ENCODE measurements around the gene IKZF2.
A peak's percentile ranks its signal among the peaks of the same experiment; 100 is the strongest.

The IKZF2 gene

DNA sequence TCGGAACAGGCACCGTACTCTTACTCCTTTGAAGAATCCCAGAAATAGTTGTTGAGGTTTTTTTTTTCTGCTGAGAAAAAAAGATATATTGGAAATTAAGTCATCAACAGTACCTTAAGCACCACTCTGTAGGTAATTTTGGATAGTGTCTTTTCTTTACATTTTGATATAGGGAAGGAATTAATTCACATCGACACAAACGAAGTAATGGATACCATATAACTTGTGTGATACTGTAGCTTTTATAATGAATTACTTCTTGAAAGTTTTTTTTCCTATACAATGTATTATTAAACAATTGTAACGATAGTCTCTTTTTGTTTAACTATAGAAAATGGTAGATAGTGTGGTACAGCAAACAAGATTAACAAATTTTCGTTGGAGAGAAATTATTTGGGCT, 1.5 kb upstream of the IKZF2 start:
- no peak for DNase-seq (ENCODE audit: low spot score)

DNA sequence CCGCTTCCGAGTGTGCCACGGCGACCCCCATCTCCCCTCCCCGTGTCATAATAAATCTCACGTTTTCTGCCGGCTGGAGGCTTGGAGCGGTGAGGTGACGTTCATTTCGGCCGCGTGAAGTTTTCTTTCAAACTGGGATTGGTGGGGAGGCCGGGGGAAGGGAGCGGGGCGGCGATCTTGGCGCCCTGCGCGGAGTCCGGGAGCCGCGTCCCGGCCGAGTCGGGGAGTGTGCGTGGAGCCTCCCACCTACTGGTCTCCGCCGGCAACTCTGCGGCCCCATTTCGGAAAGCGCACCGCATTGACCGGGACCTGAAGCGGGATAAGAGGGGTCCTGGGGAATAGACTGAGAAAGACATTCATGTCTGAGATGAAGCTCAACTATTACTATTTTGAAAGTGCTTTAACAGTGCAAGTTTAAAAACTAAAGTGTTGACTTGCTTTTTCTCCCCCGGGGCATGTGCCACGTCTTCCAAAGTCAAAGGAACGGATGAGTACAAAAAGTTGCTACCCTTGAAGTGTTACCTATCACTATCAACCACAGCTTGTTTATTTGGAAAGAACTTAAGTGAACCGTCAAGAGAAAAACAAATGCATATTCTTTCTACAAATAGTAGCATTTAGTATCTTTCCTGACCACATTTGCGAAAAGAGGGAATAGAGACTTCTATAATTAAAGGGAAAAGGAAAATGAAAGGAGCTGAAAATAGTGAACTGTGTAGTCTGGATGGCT, 818 bp upstream of the IKZF2 start:
- peak; percentile 68 for DNase-seq (ENCODE audit: low spot score)

DNA sequence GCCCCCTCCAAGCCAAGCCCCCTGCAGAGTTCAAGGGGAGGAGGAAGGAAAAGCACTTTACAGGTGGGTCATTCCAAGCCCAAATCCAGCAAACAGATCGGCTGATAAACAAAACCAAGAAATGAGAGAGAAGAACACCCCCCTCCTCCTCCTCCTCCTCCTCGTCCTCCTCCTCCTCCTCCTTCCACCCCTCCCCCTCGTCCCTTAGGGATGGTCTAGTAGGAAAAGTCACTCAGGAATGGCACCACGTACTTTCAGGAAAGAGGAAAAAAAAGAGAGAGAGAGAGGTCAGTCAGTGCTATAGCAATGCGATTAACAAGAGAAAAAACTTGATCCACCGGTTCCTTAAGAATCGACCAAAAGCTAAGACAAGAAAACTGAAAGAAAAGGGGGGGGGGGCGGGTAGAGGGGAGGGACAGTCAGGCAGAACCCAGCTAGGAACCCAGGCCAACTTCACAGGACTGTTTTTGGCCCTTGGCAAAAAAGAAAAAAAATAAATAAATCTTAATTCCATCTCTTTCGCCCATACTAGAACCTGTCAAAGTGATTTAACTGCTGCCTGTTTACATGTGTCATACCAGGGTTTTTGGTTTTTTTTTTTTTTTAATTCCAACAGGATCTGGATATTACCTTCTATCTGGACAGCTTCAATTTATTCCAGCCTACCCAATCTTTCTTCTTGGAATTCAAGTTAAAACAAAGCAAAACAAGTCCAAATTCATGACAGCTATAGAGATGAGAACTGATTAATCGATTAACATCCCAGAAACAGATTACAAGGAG, 906 bp downstream of the IKZF2 start:
- DNase-seq (ENCODE audit: low spot score) = no peak

DNA sequence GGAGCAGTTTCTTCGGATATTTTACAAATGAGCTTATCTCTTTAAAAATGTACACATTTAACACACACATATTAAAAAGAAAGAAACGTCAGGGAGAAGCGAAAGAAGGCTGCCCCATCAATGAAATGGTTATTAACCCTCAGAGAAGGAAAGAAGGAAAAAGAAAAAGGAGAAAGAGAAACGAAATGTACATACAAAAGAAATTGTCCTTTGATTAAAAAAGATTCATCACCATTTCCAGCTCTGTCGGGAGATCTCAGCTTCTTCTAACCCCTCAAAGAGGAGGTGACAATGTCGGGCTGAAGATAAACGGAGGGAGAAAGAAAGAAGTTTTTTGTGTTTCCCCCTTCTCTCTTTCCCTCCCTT, 1.5 kb downstream of the IKZF2 start:
- DNase-seq (ENCODE audit: low spot score) = no peak

DNA sequence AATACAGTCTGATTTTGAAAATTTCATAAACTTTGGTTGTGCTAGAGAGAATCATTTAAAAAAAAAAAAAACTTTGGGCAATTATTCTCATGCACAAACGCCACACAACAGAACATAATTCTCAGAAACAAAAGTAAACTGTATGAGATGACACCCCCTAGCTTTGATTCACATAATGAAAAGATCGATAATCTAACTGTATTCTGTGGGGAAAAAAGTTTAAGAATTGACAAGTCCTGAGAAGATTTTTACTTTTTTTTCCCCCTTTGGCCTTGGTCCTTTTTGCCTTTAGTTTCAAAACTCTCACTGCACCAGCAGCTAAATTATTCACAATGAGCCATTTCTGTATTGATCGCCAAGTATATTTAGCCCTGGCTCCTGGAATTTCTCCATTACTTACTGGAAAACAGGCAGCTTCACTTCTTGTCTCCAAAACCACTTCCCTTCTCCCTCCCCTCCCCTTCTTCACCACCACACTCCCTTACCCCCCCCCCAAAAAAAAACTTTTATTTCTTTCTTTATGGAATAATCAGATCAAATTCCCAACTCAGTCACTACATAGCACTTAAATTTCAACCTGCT, 2.0 kb downstream of the IKZF2 start:
- DNase-seq (ENCODE audit: low spot score) = no peak

DNA sequence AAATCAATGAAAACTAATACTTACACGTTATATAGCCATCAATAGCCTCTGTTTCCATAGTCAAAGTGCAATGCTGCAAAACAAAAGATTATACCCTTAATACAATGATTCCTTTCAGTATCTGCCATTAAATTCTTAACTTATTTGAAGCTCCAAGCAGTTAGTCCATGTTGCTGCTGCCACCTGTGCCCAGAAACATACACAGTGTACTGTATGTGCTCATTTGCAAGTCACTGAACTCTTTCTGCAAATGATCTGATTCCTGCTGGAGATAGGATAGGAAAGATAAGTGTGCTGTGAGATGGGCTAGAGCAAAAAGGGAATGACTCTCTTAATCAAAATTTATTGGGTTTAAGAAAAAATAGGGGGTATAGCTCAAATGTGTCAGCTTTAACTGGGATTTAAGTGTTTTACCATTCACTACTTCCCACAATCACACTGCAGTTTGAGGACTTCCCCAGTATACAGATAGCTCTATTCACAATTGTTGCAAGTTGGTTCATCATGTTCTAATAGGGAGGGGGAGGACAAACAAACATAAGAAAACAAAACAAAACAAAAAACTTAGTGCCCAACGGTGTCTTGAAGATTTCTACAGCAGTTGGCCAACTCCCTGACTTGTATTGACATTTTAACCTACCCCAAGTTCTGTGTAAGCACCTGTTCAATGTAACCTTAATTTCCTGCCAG, 2.7 kb downstream of the IKZF2 start:
- DNase-seq (ENCODE audit: low spot score) = no peak

DNA sequence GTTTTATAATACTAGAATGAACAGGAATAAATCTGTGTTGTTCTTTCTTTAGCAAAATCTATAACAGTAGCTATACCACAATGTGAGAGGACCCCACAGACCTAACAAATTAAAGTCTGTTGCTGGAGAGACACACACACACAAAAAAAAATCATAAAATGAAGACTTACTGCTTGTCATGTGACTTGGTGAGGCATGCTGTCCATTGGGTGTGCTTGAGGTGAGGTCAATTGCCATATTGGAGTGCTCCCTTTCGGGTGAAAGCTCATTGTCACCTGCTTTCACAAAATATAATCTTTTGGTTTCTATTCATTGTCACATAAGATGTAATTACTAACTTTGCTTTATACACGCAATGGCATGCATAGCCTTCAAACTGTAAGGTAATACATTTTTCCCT, 3.9 kb downstream of the IKZF2 start:
- DNase-seq (ENCODE audit: low spot score) = no peak

DNA sequence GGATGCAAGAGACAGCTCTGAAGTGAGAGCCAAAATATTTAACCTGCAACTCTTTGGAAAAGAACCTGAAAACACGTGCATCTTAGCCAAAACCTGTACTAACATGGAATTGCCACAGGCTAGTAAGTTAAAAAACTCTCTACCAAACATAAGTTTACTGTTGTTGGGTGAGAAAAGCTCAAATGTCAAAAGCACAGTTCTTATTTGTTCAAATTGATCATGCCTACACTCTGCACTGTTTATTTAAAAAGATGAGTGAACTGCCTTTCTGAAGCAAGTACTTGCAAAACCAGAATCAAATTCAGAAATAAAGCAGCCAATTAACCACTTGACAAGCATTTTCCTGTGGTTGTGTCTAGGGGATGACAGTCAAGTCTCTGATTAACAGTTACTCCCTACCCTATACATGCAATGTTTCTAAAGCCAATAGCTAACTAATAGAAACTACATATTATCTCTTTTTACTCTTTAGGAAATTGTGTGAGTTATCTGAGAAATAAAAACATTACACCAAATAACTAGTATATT, 5.6 kb downstream of the IKZF2 start:
- DNase-seq (ENCODE audit: low spot score) = no peak

DNA sequence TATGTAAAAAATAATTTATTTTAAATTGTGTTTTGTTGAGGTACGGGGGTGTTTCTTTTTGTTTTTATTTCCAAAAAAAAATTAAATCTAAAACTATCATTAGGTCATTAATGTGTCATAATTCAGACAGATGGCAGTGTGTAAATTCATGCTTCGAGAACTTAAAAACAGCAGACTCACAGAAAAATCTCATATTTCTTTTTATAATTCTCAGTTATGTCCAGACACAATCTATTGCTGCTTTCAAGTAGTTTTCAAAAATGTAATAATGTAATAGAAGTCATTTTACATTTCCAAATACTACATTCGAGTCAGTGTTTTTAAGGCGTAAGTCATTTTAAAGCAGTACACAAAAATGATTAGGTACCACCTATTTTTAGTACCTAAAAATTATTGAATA, 14.3 kb downstream of the IKZF2 start:
- no peak for DNase-seq (ENCODE audit: low spot score)

DNA sequence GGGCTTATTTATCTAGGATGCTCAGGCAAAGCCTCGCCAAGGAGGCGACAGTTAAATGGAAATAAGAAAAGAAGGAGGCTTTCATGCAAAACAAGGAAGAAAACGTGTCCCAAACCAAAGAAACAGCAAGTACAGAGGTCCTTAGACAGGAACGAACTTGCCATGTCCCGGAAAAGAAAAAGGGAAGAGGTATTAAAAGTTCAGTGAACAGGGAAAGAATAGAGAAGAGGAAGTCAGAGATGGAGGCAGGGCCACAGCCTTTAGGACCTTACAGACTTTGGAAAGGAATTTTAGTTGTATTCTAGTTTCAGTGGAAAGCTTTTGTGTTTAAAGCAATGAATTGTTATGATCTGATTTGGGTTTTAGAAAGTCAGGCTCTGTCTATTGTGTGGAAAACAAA, 22.1 kb downstream of the IKZF2 start:
- no peak for DNase-seq (ENCODE audit: low spot score)

DNA sequence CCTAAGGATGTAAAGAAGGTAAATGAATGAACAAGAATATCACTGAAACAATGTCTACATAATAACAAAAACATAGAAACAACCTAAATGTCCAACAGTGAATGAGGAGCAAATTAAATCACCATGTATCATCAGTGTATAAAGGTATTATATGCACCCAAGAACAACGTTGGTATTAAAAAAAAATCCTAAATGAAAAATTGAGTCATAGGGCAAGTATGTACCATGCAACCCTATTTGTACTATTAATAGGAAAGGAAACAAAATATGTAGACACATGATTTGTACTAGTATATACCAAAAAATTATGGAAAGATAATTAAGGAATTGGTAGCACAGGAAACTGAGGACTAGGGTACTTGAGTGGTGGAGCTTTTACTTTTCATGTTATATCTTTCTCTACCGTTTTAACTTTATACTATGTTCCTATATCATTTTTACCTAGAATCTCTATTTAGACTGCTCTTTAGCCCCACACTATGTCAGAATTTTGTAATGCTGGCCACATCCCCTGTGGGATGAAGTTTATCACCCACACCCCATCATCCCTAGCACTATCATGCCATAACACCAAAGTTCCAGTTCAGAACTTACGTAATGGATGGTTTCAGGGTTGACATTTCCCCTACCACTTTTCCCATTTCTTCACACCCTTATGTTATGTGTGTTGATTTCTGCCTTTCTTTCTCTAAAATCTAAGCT, 25.6 kb downstream of the IKZF2 start:
- DNase-seq (ENCODE audit: low spot score) = no peak

DNA sequence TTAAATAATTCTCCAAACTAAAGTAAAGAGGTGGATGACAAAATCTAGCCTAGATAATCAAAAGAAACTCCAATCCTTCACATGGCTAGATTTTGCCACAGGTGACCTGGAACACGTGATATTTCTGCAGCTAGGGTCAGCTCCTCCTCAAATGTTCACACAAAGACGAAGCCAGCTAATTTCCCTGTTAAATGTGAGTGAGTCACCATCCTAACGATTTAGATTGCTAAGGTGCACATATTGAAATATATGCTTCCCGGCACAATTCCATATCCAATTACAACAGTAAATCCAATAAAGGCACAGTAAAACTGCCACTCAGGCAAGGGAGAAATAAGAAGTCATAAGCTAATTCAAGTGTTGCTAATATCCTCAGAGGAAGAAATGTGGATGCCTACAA, 28.7 kb downstream of the IKZF2 start:
- no peak for DNase-seq (ENCODE audit: low spot score)

DNA sequence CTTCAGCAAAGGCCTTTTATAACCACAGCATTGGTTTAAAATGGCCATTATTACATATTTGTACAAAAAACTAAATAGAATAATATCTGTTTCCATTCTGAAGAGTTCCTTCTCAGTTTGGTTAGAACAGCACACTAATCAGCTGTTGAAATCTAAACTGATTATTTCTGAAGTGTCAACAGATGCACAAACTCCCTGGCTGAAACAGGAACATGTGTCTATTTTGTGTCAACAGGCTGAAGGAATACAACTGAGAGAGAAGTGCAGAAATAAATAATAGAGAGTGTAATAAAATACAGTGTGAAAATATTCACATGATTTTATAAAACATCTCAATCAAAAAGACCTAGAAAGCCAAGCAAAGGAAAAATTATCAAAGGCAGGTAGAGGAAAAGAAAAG, 29.7 kb downstream of the IKZF2 start:
- DNase-seq (ENCODE audit: low spot score) = no peak

DNA sequence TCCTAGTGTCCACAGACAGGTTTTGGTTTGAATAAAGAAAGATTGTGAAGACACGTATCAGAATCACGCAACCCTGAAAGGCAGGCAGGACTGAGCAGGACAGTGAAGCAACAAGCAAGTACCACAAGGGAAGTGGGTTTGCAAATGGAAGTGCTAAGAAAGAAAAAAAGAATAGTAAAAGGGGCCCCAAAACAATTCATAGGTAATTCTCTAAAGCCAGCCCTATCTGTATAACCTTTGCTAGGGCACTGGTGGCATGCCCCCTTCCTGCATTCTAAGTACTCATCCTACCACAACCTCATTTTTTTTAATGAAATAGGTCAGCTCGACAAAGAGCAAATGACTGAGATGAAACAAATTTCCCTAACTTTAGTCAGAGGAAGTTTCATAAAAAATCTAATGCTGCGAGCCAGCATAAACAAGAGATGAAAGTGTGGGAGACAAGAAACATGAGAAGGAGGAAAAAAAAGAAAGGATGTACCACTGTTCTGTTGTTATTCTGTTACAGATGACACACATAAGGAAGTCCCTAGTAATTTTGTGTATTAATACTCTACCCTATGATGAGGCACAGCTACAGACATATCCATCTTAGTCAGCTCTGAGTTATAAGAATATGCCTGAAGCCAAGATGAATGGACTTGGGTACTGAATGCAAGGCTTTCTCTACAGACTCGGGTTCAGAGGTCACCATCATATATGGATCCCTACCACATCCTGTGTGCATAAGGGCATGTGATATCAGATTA, 32.2 kb downstream of the IKZF2 start:
- DNase-seq (ENCODE audit: low spot score) = no peak

DNA sequence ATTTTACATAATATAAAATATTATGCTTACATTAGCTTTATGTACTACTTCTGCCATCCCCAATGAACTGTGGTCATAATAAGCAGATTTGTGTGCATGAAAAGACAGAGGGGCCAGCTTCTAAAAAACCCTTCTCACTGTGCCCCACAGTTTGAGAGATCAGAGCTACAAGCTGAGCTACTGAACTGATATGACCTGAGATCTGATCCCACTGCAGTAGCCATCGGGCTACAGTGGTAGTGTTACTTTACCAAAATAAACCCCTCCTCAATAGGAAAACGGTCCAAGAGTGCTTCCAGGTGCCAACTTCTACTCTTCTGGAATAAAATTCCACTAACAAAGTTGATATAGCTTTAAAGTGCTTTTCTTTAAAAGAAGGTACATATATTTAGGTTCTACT, 43.1 kb downstream of the IKZF2 start:
- DNase-seq (ENCODE audit: low spot score) = no peak

DNA sequence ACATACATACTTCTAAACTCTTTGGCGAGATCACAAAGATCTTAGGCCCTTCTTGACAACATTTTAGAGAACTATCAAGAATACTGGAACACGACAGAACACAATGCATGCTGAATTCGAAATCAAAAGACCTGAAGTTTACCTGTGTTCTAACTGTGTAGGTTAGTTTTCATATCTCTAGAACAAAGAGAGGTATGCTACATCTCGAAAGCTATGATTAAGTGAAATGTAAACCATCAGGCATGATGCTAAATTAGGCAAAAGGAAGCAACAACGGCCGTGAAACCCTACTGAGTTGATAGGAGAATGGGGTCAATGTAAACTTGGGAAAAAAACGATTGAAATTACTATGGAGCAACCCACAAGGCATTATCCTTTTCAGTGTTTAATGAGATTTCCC, 43.7 kb downstream of the IKZF2 start:
- DNase-seq (ENCODE audit: low spot score) = no peak

DNA sequence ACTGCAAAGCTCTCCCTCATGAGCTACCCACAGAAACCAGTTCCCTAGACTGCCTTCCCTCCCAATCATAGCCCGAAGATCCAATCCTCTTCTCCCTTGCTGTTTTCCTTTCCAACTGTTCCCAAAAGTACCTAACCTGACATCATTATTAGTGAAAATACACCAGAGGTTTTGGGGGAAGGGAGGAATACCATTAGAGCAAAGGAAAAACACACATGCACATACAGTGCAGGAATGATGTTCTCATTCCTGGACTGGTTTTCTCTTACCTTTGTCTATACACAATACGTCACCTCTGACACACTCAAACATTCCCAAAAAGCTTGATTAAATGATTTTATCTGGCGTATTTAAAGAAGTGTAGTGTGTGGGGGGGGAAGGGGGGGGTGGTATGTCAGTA, 46.2 kb downstream of the IKZF2 start:
- DNase-seq (ENCODE audit: low spot score) = no peak

DNA sequence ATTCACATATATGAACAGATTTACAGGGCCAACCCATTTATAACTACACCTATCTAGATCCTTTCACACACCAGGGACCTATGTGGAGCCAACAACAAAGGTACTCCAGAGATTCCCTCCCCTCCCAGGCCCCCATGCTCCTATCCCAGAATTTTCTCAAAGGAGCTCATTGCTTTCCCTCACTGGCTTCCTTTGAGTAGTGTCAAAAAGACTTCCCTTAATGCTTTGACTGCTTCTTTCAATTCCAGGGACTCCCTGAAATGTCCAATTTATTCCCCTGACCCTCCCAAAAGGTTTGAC, 46.6 kb downstream of the IKZF2 start:
- DNase-seq (ENCODE audit: low spot score) = no peak

DNA sequence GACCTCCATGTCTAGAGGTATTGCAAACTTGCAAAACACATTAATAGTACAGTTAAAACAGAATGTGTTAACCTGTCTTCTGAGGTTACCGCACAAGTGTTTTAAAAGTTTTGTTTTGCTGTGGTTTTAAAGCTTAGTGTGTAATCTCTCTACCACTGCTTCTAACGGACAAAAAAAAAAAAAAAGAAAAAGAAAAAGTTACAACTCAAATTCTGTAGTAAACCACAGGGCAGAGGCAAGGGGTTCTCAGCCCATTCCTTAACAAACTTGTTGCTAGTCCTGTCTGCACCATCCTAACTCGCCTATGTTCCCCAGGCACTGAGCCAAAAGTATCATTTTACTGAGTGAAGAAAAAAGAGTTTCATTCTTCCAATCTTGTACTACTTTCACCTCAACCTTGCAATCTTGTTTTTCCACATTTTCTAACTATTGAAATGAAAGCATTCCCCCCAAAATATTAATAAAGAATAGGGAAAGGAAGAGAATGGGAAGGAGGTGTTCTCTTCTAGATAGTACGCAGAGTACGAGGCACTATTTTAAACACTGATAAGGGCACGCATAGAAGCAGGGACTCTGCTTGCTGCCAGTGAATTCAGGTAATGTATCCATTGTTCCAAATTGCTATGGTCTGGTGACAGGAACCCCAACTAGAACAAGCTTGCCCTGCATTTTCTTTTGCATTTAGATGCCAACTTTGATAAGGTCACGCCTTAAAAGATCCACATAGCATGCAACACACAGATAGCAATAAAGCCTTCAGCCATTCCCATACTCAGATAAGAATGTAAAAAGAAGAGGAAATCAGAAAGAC, 47.1 kb downstream of the IKZF2 start:
- DNase-seq (ENCODE audit: low spot score) = no peak

DNA sequence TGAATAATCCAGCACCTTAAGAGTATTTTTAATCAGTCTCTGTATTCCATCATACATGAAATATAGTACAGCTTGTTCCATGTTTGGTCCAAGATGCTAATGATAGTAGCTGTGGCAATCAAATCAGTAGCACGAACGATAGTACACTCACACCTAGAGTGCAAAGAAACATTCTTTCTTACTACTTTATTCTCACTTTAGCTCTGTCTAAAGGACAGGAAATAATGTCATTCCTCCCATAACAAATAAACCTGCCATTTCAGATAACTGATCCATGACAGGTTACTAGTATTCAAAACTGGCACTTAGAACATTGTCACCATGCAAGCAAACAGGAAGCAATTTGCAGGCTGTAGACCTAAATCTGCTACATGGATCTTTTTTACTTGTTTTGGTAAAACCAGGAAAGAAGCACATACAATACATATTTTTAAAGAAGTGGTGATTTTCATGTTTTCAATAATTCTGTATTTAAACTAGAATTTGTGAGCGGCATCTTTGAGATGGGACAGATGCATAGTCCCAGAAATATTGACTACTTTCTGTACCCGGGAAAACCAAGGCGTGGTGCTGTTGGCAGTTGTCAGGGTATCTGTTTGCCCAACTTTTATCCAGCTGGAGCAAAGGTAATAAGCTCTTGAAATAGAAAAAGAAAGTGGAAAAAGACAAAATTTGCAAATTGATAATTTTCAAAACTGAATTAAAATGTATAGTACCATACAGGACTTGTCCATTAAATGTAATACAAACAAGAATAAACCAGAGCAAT, 49.5 kb downstream of the IKZF2 start:
- no peak for DNase-seq (ENCODE audit: low spot score)

All from D341Med (cell line).